GM18520 (cell line): ENCODE results near the gene MYO9B.
"Not testable (repeated sequence)": the region's sequence is repeated elsewhere in the genome, so short reads cannot be mapped to it uniquely, and the experiment has no call there.

Experiments used
- ATAC-seq: cut with Tn5 transposase; IDR thresholded peaks from one replicate; pipeline ENCODE4 v1.9.1; 2021; ENCODE audit not compliant: unreplicated experiment

The MYO9B gene

DNA sequence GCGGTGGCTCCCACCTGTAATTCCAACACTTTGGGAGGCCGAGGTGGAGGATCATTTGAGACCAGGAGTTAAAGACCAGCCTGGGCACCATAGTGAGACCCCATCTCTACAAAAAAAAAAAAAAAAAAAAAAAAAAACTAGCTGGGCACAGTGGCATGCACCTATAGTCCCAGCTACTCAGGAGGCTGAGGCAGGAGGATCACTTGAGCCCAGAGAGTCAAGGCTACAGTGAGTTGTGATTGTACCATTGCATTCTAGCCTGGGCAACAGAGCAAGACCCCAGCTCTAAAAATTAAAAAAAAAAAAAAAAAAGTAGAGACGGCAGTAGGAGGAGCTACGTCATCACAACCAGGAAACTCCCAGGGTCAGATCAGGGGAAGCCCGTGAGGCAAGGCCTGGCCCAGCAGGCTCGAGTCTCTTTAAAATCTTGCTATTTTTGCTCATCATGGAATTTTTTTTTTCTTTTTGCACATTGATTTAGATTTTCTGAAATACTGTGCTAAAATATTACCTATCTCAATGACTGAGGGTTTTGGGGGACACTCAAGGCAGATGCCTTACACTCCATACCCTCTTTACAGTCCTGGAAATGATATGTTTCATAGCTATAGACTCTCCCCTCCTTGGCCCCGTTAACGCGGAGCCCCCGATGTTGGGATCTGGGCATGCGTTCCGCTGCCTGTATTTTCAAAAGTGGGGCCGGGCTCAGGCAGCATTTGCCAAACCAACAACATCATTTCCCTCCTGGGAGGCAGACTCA, 95.1 kb downstream of the MYO9B start:
- no peak for ATAC-seq

DNA sequence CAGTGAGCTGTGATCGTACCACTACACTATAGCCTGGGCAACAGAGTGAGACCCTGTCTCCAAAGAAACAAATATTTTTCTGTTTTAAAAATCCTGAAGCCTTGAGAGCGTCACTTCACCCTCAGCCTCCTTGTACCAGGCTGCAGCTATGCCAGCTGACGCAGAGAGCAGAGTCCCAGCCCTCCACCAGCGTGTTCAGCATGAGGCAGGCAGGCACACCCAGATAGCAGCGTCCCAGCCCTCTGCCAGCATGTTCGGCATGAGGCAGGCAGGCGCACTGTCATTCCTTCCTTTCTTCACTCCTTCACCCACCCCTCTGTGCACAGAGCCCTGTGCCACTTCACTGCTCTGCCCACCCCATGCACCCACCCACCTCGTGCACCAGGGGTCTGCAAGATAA, 96.3 kb downstream of the MYO9B start:
- ATAC-seq, result no peak

DNA sequence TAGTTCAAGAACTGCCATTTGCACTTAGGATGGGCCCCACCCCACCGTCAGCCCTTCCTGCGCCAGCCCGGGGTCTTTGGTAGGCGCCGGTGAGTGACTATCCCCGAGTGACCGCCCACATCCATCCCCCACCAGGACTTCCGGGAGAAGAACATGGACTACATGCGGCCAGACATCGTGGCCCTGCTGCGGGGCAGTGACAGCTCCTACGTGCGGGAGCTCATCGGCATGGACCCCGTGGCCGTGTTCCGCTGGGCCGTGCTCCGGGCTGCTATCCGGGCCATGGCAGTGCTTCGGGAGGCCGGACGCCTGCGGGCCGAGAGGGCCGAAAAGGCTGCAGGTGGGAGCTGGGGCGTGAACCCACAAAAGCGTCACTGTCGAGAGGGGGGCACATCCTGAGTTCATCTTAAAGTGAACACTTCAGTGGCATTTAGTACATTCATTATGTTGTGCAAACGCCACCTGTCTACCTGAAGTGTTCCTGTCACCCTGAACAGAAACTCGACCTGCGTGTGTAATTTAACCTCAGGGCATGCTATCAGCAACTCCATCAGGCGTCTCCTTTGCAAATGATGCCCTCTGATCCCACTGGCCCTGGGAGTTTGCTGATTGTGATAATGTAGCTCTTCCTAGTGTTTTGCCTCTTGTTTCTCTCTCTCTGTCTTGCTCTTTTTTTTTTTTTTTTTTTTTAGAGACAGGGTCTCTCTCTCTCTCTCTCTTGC, 97.2 kb downstream of the MYO9B start:
- no peak for ATAC-seq

GRCh38 chr19:17178291-17178690, 102.7 kb downstream of the MYO9B start:
- ATAC-seq, result no peak

DNA sequence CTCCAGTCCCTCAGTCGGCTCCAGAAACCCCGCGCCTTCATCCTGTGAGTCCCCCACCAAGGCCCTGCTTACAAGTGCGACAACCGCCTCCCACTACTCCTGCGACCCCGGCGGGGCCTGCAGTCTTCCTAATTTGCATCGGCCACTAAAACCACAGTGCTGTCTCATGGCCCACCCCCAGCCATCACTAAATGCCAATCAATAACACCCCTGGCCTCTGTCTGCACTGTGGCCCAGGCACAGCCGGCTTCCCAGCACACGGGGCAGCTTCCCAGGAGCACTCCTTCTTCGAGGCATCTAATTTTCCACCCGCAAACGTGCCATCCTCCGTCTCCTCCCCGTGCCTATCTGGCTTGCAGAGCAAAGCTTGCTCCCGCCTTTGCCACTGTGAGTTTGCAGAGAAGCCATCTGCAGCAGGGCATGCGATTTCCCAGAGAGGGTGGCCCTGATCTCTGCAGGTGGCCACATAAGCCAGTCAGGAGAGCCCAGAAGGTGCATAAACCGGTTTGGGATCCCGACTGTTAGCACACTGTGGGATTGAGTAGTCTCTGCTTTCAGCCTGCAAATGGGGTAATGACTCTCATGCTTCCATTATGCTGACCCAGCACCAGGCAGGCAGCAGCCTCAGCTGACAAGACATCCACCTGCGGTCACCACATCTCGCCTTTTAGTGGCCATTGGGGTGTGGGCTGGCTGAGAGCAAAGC, 105.6 kb downstream of the MYO9B start:
- ATAC-seq, result no peak

DNA sequence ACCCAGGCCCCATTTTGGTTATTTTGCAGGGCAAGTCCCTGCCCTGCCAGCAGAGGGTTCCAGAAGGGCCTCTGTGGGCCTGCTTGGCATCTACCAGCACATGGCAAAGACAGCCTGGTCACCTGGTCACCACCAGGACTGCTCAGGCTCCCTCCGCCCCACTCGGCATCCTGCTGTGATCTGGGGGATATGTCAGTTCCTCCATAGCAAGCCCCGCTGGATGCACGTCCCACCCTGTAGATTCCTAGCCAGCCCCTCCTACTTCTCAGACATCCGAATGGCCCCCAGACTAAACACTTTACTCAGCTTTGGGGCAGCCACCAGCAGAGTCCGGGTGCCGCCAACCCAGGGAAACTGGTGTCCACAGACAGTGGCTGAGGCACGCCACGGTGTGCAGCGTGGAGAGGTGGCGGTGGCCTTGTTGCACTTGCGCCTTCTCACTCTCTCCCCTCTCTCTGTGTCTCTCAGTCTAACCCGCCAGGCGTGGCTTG, 107.7 kb downstream of the MYO9B start:
- no peak for ATAC-seq

GRCh38 chr19:17183858-17184321, 108.3 kb downstream of the MYO9B start:
- ATAC-seq, result no peak

DNA sequence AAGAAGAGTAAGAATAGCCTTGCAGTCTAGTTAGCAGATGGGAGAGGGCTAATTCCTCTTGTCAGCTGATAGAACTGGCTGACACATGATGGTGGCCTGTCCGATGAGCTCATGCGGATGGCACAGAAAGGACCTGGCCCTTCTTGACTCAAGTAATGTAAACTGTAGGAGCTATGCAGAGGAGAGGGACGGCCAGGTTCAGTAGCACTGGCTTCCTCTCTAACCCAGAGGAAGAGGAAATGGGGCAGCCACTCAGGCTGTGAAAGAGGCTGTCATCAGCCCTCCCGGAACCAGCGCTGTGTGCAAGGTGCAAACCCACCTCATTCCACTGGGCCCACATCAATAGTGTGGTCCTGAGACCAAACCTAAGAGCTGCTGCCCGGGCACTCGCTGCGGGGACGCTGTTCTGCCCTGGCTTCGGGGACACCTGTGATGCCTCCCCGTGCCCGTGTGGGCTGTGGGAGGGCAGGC, 108.8 kb downstream of the MYO9B start:
- no peak for ATAC-seq

DNA sequence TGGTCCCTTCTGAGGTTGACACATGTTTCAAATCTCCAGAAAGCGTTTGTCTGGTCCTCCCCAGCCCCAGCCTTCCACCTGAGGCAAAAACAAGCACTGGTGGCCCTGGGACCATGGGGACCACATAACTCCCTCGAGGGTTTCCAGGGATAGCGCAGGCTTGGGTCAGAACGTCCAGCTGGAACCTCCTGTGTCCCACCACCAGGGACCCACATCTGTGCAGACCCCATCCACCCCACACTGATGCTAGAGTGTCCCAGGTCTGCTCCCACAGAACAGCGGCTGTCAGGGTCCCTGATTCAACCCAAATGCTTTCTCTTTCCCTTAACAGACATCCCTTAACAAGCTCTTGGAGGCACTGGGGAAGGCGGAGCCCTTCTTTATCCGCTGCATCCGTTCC, 110.0 kb downstream of the MYO9B start:
- no peak for ATAC-seq

DNA sequence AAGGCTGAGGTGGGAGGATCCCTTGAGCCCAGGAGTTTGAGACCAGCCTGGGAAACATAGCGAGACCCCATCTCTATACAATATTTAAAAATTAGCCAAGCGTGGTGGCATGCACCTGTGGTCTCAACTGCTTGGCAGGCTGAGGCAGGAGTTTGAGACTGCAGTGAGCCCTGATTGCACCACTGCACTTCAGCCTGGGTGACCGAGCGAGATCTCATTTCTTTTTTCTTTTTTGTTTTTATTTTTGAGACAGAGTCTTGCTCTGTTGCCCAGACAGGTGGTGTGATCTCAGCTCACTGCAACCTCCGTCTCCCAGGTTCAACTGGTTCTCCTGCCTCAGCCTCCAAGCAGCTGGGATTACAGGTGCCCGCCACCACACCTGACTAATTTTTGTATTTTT, 116.2 kb downstream of the MYO9B start:
- ATAC-seq, result not testable (repeated sequence)

- no peak for ATAC-seq
Measured at GRCh38 chr19:17192751-17193150, 117.2 kb downstream of the MYO9B start.

- no peak for ATAC-seq
Measured at GRCh38 chr19:17194608-17195007, 119.0 kb downstream of the MYO9B start.

DNA sequence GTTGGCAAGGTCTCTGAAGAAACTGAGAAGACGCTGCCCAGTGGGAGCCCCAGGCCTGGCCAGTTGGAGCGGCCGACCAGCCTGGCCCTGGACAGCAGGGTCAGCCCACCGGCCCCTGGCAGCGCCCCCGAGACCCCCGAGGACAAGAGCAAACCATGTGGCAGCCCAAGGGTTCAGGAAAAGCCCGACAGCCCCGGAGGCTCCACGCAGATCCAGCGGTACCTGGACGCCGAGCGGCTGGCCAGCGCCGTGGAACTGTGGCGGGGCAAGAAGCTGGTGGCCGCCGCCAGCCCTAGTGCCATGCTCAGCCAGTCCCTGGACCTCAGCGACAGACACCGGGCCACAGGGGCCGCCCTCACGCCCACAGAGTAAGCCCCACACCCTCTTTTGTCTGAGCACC, 119.5 kb downstream of the MYO9B start:
- no peak for ATAC-seq

- no peak for ATAC-seq
Measured at GRCh38 chr19:17196610-17197009, 121.0 kb downstream of the MYO9B start.

- no peak for ATAC-seq
Measured at GRCh38 chr19:17197666-17198065, 122.1 kb downstream of the MYO9B start.

DNA sequence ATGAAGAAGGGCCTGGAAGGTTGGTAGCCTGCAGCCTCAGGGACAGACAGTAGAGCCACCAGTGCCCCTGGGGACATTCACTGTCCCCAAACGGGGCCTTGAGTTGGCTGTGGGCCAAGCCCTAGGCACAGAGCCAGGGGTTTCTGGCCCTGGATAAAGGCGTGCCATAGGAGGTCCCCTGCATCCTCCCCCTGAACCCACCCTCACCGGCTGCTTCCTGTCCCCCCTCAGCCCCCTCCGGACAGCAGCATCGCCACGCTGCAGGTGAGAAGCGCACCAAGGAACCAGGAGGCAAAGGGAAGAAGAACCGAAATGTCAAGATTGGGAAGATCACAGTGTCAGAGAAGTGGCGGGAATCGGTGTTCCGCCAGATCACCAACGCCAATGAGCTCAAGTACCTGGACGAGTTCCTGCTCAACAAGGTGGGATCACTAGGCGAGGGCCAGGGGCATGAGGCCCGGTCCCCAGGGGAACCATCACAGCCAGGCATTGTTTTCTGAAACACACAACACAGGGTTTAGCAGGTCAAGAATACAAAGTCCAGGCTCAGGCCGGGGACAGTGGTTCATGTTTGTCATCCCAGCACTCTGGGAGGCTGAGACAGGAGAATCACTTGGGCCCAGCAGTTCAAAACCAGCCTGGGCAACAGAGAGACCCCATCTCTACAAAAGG, 125.0 kb downstream of the MYO9B start:
- ATAC-seq, result no peak

DNA sequence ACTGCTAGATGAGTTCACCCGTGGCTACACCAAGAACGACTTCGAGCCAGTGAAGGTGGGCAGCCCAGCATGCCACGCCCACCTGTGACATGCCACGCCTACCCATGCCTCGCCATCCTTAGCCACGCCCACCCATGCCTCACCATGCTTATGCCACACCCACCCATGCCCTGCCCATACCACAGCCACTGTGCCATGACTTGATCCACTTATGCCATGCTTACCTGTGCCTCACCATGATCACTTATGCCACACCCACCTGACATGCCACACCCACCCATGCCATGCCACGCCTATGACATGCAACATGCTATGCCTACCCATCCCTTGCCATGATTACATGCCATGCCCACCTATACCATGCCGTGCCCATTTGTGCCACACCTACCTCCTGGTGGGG, 126.7 kb downstream of the MYO9B start:
- ATAC-seq, result no peak

- no peak for ATAC-seq
Measured at GRCh38 chr19:17202713-17203112, 127.1 kb downstream of the MYO9B start.

GRCh38 chr19:17205237-17206140, 129.9 kb downstream of the MYO9B start:
- ATAC-seq, result no peak
